Right lobe of liver (tissue), 6 donors: ENCODE data around the gene NKAP. TPM values are rescaled to one million over a fixed set of nuclear protein-coding genes. Genes with fewer than 3 reads are reported as not detected.

Source experiments
- ATAC-seq, 4 donors: fragments of 200-7000 bp; cut with Tn5 transposase; one replicate each; pipeline ENCODE4 v1.9.1; 2020; ENCODE audit warnings: mild to moderate bottlenecking in 4 of 4, moderate library complexity in 4 of 4
- DNase-seq, 3 donors: peaks; one replicate each; pipeline ENCODE4 v3.0.0-alpha.2; 2020
- H3K27ac ChIP-seq, 3 donors: fragments of 200-600 bp; one replicate each; pipeline ENCODE4 v1.8.0; 2022
- H3K27me3 ChIP-seq, 2 donors: fragments of 200-600 bp; one replicate each; pipeline ENCODE4 v1.8.0; 2022
- H3K36me3 ChIP-seq, 4 donors: fragments of 200-600 bp; sonication (generic) in 1 of 4; one replicate each; pipeline versions ENCODE4 v1.5.1 to v1.8.0; 2017 to 2022; ENCODE audit warnings: control low read depth in 1 of 4
- H3K4me1 ChIP-seq, 4 donors: fragments of 200-600 bp; sonication (generic) in 1 of 4; one replicate each; pipeline versions ENCODE4 v1.5.1 to v1.8.0; 2017 to 2022; ENCODE audit warnings: control low read depth in 1 of 4
- H3K4me3 ChIP-seq, 3 donors: fragments of 200-600 bp; one replicate each; pipeline ENCODE4 v1.8.0; 2022
- H3K9me3 ChIP-seq, 4 donors: fragments of 200-600 bp; sonication (generic) in 1 of 4; one replicate each; pipeline versions ENCODE4 v1.5.1 to v1.8.0; 2017 to 2022; ENCODE audit warnings: control low read depth in 1 of 4
- POLR2A ChIP-seq: fragments of 450-650 bp; IDR thresholded peaks from one replicate; pipeline ENCODE4 v1.6.1; 2017; ENCODE audit warnings: antibody characterized with exemption, mild to moderate bottlenecking
- WGBS: methylation state at CpG from one replicate; pipeline ENCODE4 v1.1.6; 2018; ENCODE audit warnings: low coverage, low lambda C conversion rate; ENCODE audit not compliant: insufficient coverage; ENCODE audit errors: missing lambda C conversion rate; 5-methylcytosine and 5-hydroxymethylcytosine counted together
- intact Hi-C, 2 donors: fragments of 100-400 bp; cut with DNase I; formaldehyde crosslinking; loops; one replicate each; pipeline versions ENCODE4 v1.11.2 to v1.14.1; 2022
- long read RNA-seq: library from polyadenylated mRNA; unstranded; transcript quantifications from one replicate; pipeline ENCODE4 v2.0.0, GENCODE V29; 2019
- total RNA-seq, 6 experiments: library from RNA; depleted of rRNA in 2 of 6; stranded (reverse); fragments of >200 nt in 2 of 6; fragmentation: NEBNext Ultra II Directional in 3 of 6; extraction: Animal tissue kit (Norgen Biotek cat#: 25700) in 3 of 6; gene quantifications; one replicate each; pipeline versions ENCODE4 v1.1.0 to v1.2.4, GENCODE V29; 2016 to 2023
- TF ChIP-seq, protein P1 (sequence below), 4 donors: fragments of 200-600 bp in 3 of 4; fragments of 450-650 bp in 1 of 4; IDR thresholded peaks; one replicate each; pipeline versions ENCODE4 v1.5.1 to v1.8.0; 2016 to 2022; ENCODE audit warnings: antibody characterized with exemption in 4 of 4, mild to moderate bottlenecking in 2 of 4
- donor health status: DM: no; HTN: yes; CAD: no.
- donor health status: DM: no; HTN: no; CAD: no.
- donor health status: DM: no; HTN: no; CAD: no.
- donor health status: DM: no; HTN: yes; CAD: no.
- donor health status: DM: no; HTN: yes; CAD: no.

Gene NKAP
- total RNA-seq, result 1 to 10 TPM; 3.3 to 4.4 (median 3.6) TPM
- long read RNA-seq, partial matches to known transcripts, result 8 of 8 reads
- long read RNA-seq, other reads (novel, unspliced or antisense), result 0 of 8 reads

DNA sequence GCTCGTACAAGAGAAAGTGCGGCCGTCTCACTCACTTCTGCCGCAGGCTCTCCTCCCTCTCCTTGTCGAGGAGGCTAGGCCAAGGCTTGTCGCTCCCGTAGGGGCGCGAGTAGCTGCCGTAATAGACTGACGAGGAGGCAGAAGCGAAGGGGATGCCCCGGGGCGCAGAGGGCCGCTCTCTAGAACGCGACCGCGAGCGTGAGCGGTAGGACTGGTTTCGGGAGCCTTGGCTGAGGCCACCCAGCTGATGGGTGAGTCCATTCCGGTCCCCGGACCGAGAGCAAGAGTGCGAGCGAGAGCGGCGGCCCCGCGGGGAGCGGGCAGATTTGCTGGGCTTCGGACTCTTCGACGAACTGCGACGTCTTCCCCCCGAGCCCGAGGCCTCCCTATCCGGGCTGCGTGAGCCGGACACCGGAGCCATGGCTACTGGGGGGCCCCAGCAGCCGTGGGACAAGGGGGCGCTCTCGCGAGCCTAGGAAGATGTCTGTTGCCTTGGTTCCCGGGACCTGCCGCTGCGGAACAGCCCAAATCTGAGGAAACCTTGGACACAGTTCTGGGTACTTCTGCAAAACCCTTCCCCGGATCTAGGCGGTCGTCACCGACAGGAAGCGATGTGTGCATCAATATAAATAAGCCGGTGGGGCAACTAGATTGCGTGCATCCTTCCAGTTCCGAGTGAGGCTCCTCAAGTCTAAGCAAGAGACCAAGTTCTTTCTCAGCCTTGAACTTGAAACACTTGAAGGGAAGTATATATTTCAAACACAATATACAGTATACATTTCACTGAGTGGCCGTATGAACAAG is at the start of gene NKAP:
NKAP (minus strand) TSS at position 567 of the 804 bp plus-strand sequence; CDS start at position 421, 146 bp downstream.
- TF ChIP-seq, protein P1, sequence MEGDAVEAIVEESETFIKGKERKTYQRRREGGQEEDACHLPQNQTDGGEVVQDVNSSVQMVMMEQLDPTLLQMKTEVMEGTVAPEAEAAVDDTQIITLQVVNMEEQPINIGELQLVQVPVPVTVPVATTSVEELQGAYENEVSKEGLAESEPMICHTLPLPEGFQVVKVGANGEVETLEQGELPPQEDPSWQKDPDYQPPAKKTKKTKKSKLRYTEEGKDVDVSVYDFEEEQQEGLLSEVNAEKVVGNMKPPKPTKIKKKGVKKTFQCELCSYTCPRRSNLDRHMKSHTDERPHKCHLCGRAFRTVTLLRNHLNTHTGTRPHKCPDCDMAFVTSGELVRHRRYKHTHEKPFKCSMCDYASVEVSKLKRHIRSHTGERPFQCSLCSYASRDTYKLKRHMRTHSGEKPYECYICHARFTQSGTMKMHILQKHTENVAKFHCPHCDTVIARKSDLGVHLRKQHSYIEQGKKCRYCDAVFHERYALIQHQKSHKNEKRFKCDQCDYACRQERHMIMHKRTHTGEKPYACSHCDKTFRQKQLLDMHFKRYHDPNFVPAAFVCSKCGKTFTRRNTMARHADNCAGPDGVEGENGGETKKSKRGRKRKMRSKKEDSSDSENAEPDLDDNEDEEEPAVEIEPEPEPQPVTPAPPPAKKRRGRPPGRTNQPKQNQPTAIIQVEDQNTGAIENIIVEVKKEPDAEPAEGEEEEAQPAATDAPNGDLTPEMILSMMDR (IDR thresholded peaks at IDR 0.05), result peak in 1 of 4 donors; percentile 14
- TF ChIP-seq POLR2A, result peak; percentile 48
- Histone ChIP-seq H3K27ac (peak within 1 kb of the TSS; percentile 52 to 78 (median 74)), H3K36me3 (no peaks in the 10 kb centered on the region), H3K27me3 (no peaks in the 10 kb centered on the region), H3K4me1 (peaks cover 0 to 6% (median 2%) of the 10 kb centered on the region in 4 donors), H3K9me3 (no peaks in the 10 kb centered on the region), H3K4me3 (peak within 1 kb of the TSS; percentile 41 to 72 (median 67))
- DNase-seq (peak; percentile 65 to 83 (median 79)), ATAC-seq (peak; percentile 94 to 98 (median 96))
- intact Hi-C loops, result no loop called here
- 36% methylated on average over 11 of the region's 59 CpGs for WGBS

DNA sequence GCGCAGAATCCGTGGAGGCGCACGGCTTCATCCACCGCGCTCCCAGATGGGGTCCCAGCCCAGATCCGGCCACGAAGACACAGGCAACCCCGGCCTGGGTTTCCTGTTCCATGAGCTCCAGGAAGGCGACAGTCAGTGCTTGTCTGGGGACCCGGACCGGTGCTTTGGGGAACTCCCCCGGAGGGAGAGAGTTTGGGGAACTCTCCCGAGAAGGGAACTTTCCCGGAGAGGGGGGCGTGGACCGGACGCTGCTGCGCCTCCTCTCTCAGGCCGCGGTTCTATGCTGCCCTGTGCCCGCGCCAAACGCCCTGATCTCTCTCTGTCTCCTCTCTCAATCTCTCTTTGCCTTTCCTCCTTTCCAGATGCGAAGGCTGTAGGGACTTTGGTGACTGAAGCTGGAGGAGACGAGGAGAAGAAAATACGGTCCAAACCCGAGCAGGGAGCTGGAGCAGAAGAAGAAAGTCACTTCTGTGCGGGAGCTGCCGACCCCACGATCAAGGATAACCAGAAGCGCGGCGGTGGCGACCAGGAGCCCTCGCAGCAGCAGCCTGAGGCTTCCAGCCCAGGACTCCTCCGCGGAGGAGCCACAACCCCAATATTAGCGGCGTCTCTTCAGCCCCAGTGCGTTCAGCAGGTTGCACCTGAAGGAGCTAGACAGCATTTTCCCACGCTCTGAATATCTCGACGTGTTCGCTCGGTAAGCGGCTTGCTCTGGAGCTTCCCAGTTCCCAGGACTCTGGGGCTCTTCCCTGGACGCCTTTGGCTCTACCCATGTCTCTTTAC is 47.6 kb upstream of the NKAP start:
- no peak for TF ChIP-seq POLR2A
- TF ChIP-seq, protein P1 (IDR thresholded peaks at IDR 0.05), result no peak
- H3K4me1 ChIP-seq, result no peaks in the 10 kb centered on the region
- 2% methylated on average over 9 of the region's 48 CpGs for whole genome bisulfite sequencing
- ATAC-seq (peak in 3 of 4 donors; percentile 36 to 49 (median 45)), DNase-seq (no peak)
- no peak overlapping the region for H3K27ac ChIP-seq
- peaks cover 8 to 22% of the 10 kb centered on the region in 2 donors for H3K27me3 ChIP-seq
- intact Hi-C loops, result no loop called here
- peak overlapping the region in 1 of 3 donors; percentile 16 for H3K4me3 ChIP-seq
- H3K36me3 ChIP-seq, result no peaks in the 10 kb centered on the region
- no peaks in the 10 kb centered on the region for H3K9me3 ChIP-seq

DNA sequence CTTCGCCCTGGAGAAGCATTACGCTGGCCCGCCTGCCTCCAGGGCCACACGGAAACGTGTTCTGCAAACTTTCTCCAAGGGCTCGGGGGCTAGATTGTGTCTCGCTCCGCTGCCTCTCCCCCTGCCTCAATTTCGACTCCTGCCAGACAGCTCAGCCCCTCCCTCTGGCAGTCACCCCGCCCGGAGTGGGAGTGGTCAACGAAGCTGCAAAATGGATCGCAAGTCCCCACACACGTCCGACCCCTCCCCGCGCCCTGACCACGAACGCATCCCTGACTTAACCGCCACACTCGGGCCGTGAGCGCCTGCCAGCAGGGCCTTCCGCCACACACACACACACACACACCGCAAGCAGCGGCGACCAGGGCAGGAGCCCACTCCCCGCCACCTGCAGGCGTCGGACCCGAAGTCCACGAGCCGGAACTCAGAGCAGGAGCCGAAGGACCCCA is 47.0 kb upstream of the NKAP start:
- no peak overlapping the region for H3K27ac ChIP-seq
- ATAC-seq, result peak in 1 of 4 donors; percentile 43
- 39% methylated on average over 10 of the region's 34 CpGs for WGBS
- peaks cover 8 to 22% of the 10 kb centered on the region in 2 donors for H3K27me3 ChIP-seq
- intact Hi-C loops, result no loop called here
- no peak for DNase-seq
- TF ChIP-seq, protein P1 (IDR thresholded peaks at IDR 0.05), result no peak
- no peak for TF ChIP-seq POLR2A
- no peaks in the 10 kb centered on the region for H3K9me3 ChIP-seq
- H3K36me3 ChIP-seq, result no peaks in the 10 kb centered on the region
- H3K4me1 ChIP-seq, result no peaks in the 10 kb centered on the region
- H3K4me3 ChIP-seq, result peak overlapping the region in 1 of 3 donors; percentile 16

DNA sequence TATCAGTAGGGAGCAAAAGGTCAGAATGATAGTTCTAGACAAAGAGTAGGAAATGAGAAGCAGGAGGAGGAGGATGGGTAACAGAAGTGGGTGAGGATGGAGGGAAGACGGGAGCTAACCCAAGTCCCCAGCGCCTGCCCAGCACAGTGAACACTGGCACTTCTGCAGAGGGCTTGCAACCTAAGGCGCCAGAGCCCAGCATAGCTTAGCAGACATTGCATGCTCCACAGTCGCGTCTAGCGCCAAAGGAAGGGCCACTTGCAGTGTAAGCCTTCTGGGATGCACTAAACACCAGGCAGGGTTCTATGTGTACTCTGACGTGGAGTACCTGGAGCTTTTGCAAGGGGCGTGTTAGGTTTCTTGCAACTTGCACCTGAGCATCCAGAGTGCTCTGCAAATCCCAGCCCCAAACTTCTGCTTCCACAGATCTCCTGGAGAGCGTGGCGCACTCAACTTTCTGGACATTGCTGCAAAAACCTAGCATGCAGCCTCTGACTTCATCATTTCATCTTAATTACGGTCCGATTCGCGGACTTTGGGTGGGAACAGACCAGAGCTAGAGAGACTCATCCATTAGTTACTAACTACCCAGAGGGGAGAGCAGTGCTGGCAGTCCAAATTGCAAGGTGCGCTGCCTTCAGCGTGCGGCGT is 46.5 kb upstream of the NKAP start:
- Histone ChIP-seq H3K9me3 (no peaks in the 10 kb centered on the region), H3K4me3 (no peak overlapping the region), H3K27ac (no peak overlapping the region), H3K27me3 (peaks cover 8 to 17% of the 10 kb centered on the region in 2 donors), H3K36me3 (no peaks in the 10 kb centered on the region), H3K4me1 (no peaks in the 10 kb centered on the region)
- no peak for TF ChIP-seq POLR2A
- TF ChIP-seq, protein P1 (IDR thresholded peaks at IDR 0.05), result no peak
- intact Hi-C loops, result no loop called here
- ATAC-seq, result peak in 1 of 4 donors; percentile 23
- WGBS, result 35% methylated on average over 5 of the region's 18 CpGs
- DNase-seq, result no peak
